K562 (cell line): ENCODE data around the gene SMAD3. TPM values are rescaled to one million over a fixed set of nuclear protein-coding genes. Genes with fewer than 3 reads are reported as not detected.

ENCODE experiments used
- BACH1 ChIP-seq: fragments of 200-800 bp; sonication (Bioruptor generic); IDR thresholded peaks from 2 replicates; pipeline ENCODE4 v1.6.1; 2016; ENCODE audit warnings: missing genetic modification characterization, missing compliant biosample characterization
- CHD1 ChIP-seq: fragments of 200-600 bp; sonication (generic); IDR thresholded peaks from one replicate; pipeline ENCODE4 v1.6.1; 2012; ENCODE audit warnings: mild to moderate bottlenecking, moderate library complexity, low read length, inconsistent platforms
- CTBP1 ChIP-seq: fragments of 450-650 bp; IDR thresholded peaks from 2 replicates; pipeline ENCODE4 v1.6.1; 2016; ENCODE audit warnings: borderline replicate concordance
- HMGN3 ChIP-seq: IDR thresholded peaks from 2 replicates; pipeline ENCODE4 v1.6.1; 2011; ENCODE audit warnings: borderline replicate concordance, low read depth, mild to moderate bottlenecking, mixed read lengths, low read length; ENCODE audit not compliant: insufficient read length; ENCODE audit errors: extremely low read depth
- KLF10 ChIP-seq: fragments of 250-450 bp; sonication (Bioruptor Pico); IDR thresholded peaks from 2 replicates; pipeline ENCODE4 v1.6.1; 2021; ENCODE audit warnings: matching md5 sums
- LARP7 ChIP-seq: fragments of 450-650 bp; IDR thresholded peaks from 2 replicates; pipeline ENCODE4 v1.6.1; 2016
- LEF1 ChIP-seq: fragments of 450-650 bp; IDR thresholded peaks from 2 replicates; pipeline ENCODE4 v1.6.1; 2016; ENCODE audit warnings: mild to moderate bottlenecking
- PHF20 ChIP-seq: fragments of 450-650 bp; IDR thresholded peaks from 2 replicates; pipeline ENCODE4 v1.6.1; 2018; ENCODE audit not compliant: partially characterized antibody
- POLR2AphosphoS2 ChIP-seq: IDR thresholded peaks from 2 replicates; pipeline ENCODE4 v1.6.1; 2012; ENCODE audit warnings: low read length, improper control_type of control experiment
- PTBP1 ChIP-seq: fragments of 200-400 bp; formaldehyde crosslinking; IDR thresholded peaks from 2 replicates; pipeline ENCODE4 v1.6.1; 2017; ENCODE audit warnings: low read depth, low read length
- RBM14 ChIP-seq: fragments of 200-400 bp; formaldehyde crosslinking; IDR thresholded peaks from 2 replicates; pipeline ENCODE4 v1.6.1; 2018; ENCODE audit warnings: low read depth, mild to moderate bottlenecking, low read length, moderate library complexity, borderline replicate concordance; ENCODE audit not compliant: insufficient read depth
- ZC3H4 ChIP-seq: sonication (generic); formaldehyde crosslinking; IDR thresholded peaks from 2 replicates; pipeline ENCODE4 v1.9.0; 2021; ENCODE audit warnings: missing genetic modification reagents, borderline replicate concordance
- ZC3H8 ChIP-seq: fragments of 450-650 bp; IDR thresholded peaks from 2 replicates; pipeline ENCODE4 v1.6.1; 2017
- ZNF263 ChIP-seq: sonication (generic); formaldehyde crosslinking; IDR thresholded peaks from 2 replicates; pipeline ENCODE4 v1.8.0; 2022; ENCODE audit warnings: mild to moderate bottlenecking, missing genetic modification reagents, borderline replicate concordance
- ZNF324 ChIP-seq: fragments of 250-450 bp; sonication (Bioruptor Pico); IDR thresholded peaks from 2 replicates; pipeline ENCODE4 v1.4.0; 2020; ENCODE audit warnings: mild to moderate bottlenecking
- ZNF354B ChIP-seq: fragments of 250-450 bp; sonication (Bioruptor Pico); IDR thresholded peaks from 2 replicates; pipeline ENCODE4 v1.4.0; 2020
- polyA plus RNA-seq, 8 experiments: library from polyadenylated mRNA; depleted of rRNA in 4 of 8; stranded (reverse) in 5 of 8; unstranded in 3 of 8; fragments of >200 nt; fragmentation: Nextera tagmentation in 2 of 8; fragmentation: Illumina TruSeq in 1 of 8; extraction: Ambion mirVana in 2 of 8; extraction: Trizol in 1 of 8; gene quantifications; 2 replicates each; pipeline versions ENCODE4 v1.2.1 to v1.2.3, GENCODE V29; 2011 to 2014; ENCODE audit warnings: inconsistent platforms in 1 of 8, missing spikeins in 1 of 8
- total RNA-seq, 7 experiments: library from RNA; depleted of rRNA in 6 of 7; stranded (reverse); fragments of >200 nt in 6 of 7; fragmentation: Illumina TruSeq in 2 of 7; extraction: Trizol in 2 of 7; gene quantifications; 2 replicates each; pipeline versions ENCODE4 v1.2.1 to v1.2.3, GENCODE V29; 2011 to 2021; ENCODE audit warnings: low replicate concordance in 1 of 7
- TF ChIP-seq, protein P1 (sequence below): IDR thresholded peaks from 3 replicates; pipeline ENCODE4 v1.6.1; 2011; ENCODE audit warnings: borderline replicate concordance, mild to moderate bottlenecking; ENCODE audit not compliant: insufficient read length, insufficient read depth
- TF ChIP-seq, protein P2 (sequence below): fragments of 200-800 bp; sonication (Bioruptor generic); IDR thresholded peaks from 2 replicates; pipeline ENCODE4 v1.6.1; 2017; ENCODE audit warnings: missing genetic modification characterization, missing compliant biosample characterization
- TF ChIP-seq, protein P3 (sequence below): fragments of 250-450 bp; sonication (Bioruptor Pico); IDR thresholded peaks from 2 replicates; pipeline ENCODE4 v1.5.0; 2021; ENCODE audit warnings: mild to moderate bottlenecking, moderate library complexity
- TF ChIP-seq, protein P4 (sequence below): fragments of 450-650 bp; IDR thresholded peaks from 2 replicates; pipeline ENCODE4 v1.6.1; 2017; ENCODE audit warnings: antibody characterized with exemption

SMAD3 gene
- total and polyA plus RNA-seq, 9 of the 15 experiments (the other 6 are each of a cell fraction or from before 2014, with no cell fraction given), result 4.3 to 39.2 (median 11.1) TPM

GRCh38 chr15:67063689-67064606, 1.5 kb upstream of the SMAD3 start (continued):
- TF ChIP-seq ZC3H4 (CRISPR knock-in tag) (no peak), CTBP1 (peak; percentile 48; the same call in 1 of the 2 replicates), PHF20 (no peak), LARP7 (no peak), LEF1 (no peak), POLR2AphosphoS2 (no peak), ZNF263 (CRISPR knock-in tag) (peak; percentile 99), ZNF354B (CRISPR knock-in tag) (no peak), ZNF324 (CRISPR knock-in tag) (no peak), BACH1 (tag) (no peak), HMGN3 (peak; percentile 41), CHD1 (no peak), ZC3H8 (no peak), RBM14 (no peak), PTBP1 (no peak), KLF10 (no peak)
- TF ChIP-seq, protein P1, sequence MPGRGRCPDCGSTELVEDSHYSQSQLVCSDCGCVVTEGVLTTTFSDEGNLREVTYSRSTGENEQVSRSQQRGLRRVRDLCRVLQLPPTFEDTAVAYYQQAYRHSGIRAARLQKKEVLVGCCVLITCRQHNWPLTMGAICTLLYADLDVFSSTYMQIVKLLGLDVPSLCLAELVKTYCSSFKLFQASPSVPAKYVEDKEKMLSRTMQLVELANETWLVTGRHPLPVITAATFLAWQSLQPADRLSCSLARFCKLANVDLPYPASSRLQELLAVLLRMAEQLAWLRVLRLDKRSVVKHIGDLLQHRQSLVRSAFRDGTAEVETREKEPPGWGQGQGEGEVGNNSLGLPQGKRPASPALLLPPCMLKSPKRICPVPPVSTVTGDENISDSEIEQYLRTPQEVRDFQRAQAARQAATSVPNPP, result no peak
- TF ChIP-seq, protein P2, sequence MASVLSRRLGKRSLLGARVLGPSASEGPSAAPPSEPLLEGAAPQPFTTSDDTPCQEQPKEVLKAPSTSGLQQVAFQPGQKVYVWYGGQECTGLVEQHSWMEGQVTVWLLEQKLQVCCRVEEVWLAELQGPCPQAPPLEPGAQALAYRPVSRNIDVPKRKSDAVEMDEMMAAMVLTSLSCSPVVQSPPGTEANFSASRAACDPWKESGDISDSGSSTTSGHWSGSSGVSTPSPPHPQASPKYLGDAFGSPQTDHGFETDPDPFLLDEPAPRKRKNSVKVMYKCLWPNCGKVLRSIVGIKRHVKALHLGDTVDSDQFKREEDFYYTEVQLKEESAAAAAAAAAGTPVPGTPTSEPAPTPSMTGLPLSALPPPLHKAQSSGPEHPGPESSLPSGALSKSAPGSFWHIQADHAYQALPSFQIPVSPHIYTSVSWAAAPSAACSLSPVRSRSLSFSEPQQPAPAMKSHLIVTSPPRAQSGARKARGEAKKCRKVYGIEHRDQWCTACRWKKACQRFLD (CRISPR knock-in tag), result no peak
- TF ChIP-seq, protein P3, sequence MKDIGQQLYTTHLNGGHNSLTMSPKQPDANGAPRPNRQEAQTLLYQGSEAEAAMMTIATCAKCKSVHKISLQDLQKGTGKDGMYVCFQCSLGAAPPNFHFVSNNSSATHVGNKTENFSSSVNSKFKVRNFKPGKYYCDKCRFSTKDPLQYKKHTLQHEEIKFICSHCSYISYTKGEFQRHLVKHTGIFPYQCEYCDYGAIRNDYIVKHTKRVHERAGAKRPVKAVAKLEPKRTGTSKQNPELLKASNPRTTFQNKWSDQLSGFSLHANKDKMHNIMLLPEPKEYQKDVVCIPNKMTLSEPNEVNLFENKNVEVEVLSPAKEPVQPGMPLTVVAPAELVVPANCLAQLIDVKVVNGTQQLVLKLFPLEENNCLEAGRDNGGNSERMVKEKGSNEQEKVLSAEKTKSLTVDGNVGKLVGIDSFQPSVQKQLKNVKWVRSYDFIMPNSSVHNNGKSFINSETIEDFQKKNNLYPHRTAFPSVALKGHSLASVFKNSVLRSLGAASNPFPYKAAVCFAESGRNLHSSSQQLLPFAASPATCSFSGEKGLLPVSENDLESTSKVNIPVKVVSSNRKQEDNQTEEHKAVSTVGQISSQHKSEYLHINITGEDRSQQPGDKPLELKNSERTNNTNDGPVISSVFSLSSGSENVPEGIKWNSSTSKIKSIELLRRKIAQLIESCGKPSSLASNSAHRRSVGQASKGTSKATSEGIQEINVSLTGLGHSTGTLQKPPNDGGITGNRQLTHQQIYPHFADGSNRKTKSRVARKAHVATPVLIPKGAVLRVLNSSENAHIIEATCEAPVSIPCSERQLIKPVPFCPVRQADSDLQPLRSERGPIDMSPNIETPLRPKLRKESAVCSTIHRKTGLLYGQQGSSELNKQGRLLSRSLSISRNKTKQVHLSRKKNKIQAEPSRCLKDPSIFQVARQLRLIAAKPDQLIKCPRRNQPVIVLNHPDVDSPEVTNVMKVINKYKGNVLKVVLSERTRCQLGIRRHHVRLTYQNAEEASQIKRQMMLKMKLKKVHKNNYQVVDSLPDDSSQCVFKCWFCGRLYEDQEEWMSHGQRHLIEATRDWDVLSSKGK (CRISPR knock-in tag), result no peak
- TF ChIP-seq, protein P4, sequence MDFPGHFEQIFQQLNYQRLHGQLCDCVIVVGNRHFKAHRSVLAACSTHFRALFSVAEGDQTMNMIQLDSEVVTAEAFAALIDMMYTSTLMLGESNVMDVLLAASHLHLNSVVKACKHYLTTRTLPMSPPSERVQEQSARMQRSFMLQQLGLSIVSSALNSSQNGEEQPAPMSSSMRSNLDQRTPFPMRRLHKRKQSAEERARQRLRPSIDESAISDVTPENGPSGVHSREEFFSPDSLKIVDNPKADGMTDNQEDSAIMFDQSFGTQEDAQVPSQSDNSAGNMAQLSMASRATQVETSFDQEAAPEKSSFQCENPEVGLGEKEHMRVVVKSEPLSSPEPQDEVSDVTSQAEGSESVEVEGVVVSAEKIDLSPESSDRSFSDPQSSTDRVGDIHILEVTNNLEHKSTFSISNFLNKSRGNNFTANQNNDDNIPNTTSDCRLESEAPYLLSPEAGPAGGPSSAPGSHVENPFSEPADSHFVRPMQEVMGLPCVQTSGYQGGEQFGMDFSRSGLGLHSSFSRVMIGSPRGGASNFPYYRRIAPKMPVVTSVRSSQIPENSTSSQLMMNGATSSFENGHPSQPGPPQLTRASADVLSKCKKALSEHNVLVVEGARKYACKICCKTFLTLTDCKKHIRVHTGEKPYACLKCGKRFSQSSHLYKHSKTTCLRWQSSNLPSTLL, result no peak
